Superior temporal gyrus (tissue), 1 donor: ENCODE measurements around the gene INO80E.
"Not testable (repeated sequence)": the region's sequence is repeated elsewhere in the genome, so short reads cannot be mapped to it uniquely, and the experiment has no call there.

ENCODE experiments used
- DNase-seq: peaks from one replicate; pipeline ENCODE4 v3.0.0-alpha.2; 2016; ENCODE audit errors: extremely low spot score

The INO80E gene

GRCh38 chr16:30009990-30010843 lies 14.2 kb downstream of the INO80E start:
- DNase-seq: no peak

- DNase-seq: no peak
These were observed 15.0 kb downstream of the INO80E start, which contains the start of gene DOC2A for GRCh38 chr16:30010844-30011713. DOC2A (minus strand) TSS chr16:30011027; CDS start chr16:30010222, 805 bp downstream.

GRCh38 chr16:30011714-30012504 lies 15.9 kb downstream of the INO80E start:
- no peak for DNase-seq

DNA sequence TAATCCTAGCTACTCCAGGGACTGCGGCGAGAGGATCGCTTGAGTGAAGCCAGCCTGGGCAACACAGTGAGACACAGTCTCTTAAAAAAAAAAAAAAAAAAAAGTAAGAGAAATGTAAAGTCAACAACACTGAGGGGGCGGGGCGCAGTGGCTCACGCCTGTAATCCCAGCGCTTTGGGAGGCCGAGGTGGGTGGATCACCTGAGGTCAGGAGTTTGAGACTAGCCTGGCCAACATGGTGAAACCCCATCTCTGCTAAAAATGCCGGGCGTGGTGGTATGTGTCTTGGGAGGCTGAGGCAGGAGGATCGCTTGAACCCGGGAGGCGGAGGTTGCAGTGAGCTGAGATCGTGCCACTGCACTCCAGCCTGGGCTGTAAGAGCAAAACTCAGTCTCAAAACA lies 16.6 kb downstream of the INO80E start:
- DNase-seq: not testable (repeated sequence)

GRCh38 chr16:30015450-30015849 lies 19.4 kb downstream of the INO80E start:
- not testable (repeated sequence) for DNase-seq

- no peak for DNase-seq
These were observed 20.7 kb downstream of the INO80E start for GRCh38 chr16:30016555-30017276.

GRCh38 chr16:30017277-30017656 lies 21.2 kb downstream of the INO80E start:
- no peak for DNase-seq

- not testable (repeated sequence) for DNase-seq
These were observed 21.9 kb downstream of the INO80E start for GRCh38 chr16:30017937-30018336.

DNA sequence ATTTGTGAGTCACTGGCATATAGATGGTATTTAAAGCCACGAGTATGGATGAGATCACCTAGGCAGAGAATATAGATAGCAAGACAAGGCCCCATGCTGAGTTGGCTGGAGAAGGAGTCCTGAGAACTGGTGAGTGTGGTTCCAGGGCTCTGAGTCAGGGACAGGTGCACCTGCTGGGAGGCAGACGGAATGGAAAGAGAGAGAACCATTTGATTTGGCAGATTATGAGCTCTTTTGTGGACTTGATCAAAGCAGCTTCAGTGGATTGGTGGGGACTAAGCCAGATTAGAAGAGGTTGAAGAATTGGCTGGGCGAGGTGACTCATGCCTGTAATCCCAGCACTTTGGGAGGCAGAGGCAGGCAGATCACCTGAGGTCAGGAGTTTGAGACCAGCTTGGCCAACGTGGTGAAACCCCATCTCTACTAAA lies 22.7 kb downstream of the INO80E start:
- DNase-seq: peak; percentile 45

DNA sequence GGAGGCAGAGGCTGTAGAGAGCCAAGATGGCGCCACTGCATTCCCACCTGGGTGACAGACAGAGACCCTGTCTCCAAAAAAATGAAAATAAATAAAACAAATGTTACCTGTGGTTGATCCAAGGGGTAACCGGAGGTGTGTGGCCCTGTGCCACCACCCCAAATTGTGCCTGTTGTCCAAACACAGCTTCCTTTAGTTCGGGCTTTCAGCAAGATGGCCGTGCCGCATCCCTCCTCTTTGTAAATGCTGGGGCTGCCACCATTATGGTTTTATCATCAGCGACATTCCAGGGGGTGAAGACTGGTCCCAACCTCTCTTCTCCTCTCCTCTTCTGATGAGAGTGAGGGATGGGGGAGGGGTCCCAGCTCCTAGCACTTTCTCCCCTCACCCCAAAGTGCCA lies 26.8 kb downstream of the INO80E start, which contains the start of gene C16orf92:
Gene C16orf92, plus strand, starts transcription at position 312 of the 400 bp plus-strand sequence. CDS start 143 bp downstream, outside the sequence.
- DNase-seq: no peak

GRCh38 chr16:30023586-30023985 lies 27.5 kb downstream of the INO80E start:
- no peak for DNase-seq

DNA sequence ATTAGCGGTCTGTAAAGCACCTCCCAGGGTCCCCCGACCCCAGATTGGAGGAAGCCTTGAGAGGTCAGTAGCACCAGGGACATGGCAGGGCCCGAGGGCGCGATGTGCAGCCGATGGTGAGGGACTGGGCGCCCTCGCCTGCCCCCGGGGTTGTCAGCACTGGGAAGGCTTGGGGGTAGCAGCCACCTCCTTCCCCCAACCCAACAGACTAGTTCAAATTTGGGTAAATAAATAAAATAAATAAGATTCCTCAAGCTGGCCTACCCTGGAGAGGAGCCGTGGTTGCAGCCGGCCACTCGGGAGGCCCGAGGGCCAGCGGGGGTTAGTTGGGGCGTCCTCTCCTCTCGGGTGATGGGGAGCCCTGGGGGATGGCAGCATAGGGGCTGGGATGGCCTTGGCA lies 28.4 kb downstream of the INO80E start:
- DNase-seq: no peak

- no peak for DNase-seq
These were observed 29.1 kb downstream of the INO80E start for GRCh38 chr16:30025156-30025555.

DNA sequence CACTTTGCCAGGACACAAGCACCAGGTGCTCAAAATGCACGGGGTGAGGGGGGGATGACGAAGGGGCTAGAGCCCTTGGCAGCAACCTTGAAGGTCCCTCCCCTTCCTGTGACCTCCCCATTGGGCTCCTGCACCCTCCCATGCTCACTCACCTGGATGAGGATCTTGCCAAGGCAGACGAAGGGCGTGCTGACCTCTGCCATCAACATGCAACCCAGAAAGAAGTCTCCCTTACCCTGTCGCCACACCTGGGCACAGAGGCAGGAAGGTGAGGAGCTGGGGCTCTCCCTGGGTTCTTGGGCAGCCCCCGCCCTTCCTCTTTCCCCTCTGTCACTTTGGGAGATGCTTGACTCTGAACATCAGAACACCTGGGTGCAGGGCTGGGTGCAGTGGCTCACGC lies 29.5 kb downstream of the INO80E start:
- DNase-seq: no peak

DNA sequence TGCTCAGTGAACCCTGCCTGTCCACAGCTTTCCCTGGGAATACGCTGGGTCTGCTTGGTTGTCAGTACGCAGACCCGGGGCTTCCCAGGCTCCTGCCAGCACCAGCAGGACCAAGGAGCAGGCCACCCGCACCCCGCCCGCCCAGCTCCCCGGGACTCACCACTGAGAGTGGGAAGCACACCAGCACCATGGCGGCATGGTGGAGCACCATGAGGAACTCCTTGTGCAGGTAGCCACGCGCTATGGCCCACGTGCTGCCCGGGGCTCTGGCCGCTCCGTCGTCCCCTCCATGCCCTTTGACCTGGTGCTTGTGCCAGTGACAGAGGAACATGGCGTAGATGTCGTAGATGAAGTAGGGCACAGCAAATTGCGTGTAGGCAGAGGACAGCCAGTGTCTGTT lies 30.4 kb downstream of the INO80E start:
- DNase-seq: no peak

GRCh38 chr16:30027588-30028437 lies 31.8 kb downstream of the INO80E start:
- no peak for DNase-seq

- no peak for DNase-seq
These were observed 32.5 kb downstream of the INO80E start for GRCh38 chr16:30028438-30029076.

DNA sequence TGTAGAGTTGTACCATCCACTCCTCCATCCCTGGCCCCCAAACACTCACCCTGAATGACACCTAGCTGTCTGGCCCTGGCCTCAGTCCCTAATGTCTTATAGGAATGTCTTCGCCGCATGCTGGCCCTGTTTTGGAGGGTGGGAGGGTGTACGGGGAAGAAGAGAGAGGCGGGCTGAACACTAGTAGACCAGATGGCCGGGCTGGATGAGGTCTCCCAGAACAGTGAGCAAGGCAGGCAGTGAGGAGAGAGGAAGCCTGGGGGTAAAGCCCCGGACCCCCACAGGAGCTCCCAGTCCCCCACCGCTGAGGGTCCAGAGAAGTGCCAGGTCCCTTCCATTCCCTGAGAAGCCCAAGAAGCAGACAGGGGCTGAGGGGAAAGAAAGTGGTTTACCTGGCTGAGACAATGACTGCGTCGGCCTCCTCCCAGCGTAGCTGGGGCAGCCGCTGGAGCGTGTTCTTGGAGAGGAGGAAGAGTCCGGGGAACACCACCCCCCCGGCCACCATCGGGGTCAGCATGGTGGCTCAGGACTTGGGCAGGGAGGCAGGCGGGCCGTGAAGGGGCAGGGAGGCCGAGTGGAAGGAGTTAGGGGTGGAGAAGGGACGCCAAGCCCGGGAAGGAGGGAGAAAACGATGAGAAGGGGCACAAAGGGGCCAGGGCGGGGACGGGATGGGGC lies 34.1 kb downstream of the INO80E start:
- no peak for DNase-seq

DNA sequence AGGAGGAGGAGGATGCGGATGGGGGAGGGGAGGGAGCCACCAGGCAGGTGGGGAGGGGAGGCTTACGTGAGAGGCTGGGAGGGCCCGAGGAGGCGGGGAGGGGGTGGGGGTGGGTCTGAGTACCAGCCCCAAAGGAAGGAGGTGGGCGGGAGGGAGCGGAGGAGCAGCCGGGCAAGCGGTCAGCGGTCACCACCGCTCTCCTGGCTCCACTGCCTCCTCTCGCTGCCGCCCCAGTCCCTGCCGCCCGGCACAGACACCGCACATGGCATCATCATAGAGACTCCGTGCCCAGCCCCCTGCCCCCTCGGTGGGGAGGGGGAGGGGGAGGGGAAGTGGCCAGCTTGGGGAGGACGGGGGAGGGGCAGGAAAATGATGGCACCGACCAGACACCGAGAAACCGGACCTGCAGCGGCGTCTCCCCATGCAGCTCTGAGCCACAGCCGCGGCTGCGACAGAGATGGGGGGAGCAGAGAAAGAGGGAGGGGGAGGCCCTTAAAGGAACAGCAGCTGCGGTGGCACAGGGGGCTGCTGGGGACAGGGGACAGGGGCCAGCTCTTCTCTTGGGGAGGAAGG lies 34.9 kb downstream of the INO80E start, which contains the start of gene TLCD3B:
Gene TLCD3B, minus strand, starts transcription at position 431 of the 573 bp plus-strand sequence. CDS start 744 bp downstream, outside the sequence.
- DNase-seq: no peak
